Measurements from ENCODE around the gene CELSR2. TPM values are rescaled to one million over a fixed set of nuclear protein-coding genes. Genes with fewer than 3 reads are reported as not detected.

Gene CELSR2
- total and polyA plus RNA-seq, 2 experiments from 2014 or later, result 11.2 to 35.1 TPM

GRCh38 chr1:109259674-109260557 lies 10.6 kb downstream of the CELSR2 start:
- Histone ChIP-seq H3K27me3 (ENCODE audit: insufficient read depth) (no peaks in the 10 kb centered on the region), H3K79me2 (replicated peaks; ENCODE audit: insufficient read depth) (0 out of 2 replicates have a peak, but pooled peaks cover 11% of the 10 kb centered on the region), H3K4me2 (no peak overlapping the region), H2AFZ (no peak overlapping the region), H3K4me3 (no peak overlapping the region), H4K20me1 (replicated peaks; ENCODE audit: insufficient read depth) (no peaks in the 10 kb centered on the region; the same call in 1 of the 2 replicates), H3K4me1 (ENCODE audit: insufficient read depth) (peaks cover 8% of the 10 kb centered on the region), H3K27ac (ENCODE audit: low read depth) (no peak overlapping the region), H3K36me3 (ENCODE audit: insufficient read depth) (no peaks in the 10 kb centered on the region; the same call in 1 of the 2 replicates), H3K9me2 (ENCODE audit: insufficient read depth) (no peaks in the 10 kb centered on the region), H3F3A (replicated peaks; ENCODE audit: low read depth) (0 out of 2 replicates have a peak, but pooled peaks cover 5% of the 10 kb centered on the region)
- TF ChIP-seq EZH2 (IDR thresholded peaks at IDR 0.05; ENCODE audit: low read depth, unreplicated experiment) (no peak), NANOG (IDR thresholded peaks at IDR 0.05; ENCODE audit: borderline replicate concordance) (no peak), CREB1 (CRISPR knock-in tag; IDR thresholded peaks at IDR 0.05; ENCODE audit: low read depth) (no peak), STAT1 (IDR thresholded peaks at IDR 0.05; ENCODE audit: unreplicated experiment) (no peak), EZH2phosphoT487 (IDR thresholded peaks at IDR 0.05; ENCODE audit: unreplicated experiment) (no peak), ZNF114 (CRISPR knock-in tag; IDR thresholded peaks at IDR 0.05) (no peak), ZNF462 (CRISPR knock-in tag; IDR thresholded peaks at IDR 0.05) (no peak), POLR2AphosphoS5 (IDR thresholded peaks at IDR 0.05; ENCODE audit: low read depth) (no peak), ZNF331 (CRISPR knock-in tag; IDR thresholded peaks at IDR 0.05; ENCODE audit: low read depth) (no peak), JUNB (IDR thresholded peaks at IDR 0.05; ENCODE audit: unreplicated experiment) (no peak)
- TF ChIP-seq, protein P1, sequence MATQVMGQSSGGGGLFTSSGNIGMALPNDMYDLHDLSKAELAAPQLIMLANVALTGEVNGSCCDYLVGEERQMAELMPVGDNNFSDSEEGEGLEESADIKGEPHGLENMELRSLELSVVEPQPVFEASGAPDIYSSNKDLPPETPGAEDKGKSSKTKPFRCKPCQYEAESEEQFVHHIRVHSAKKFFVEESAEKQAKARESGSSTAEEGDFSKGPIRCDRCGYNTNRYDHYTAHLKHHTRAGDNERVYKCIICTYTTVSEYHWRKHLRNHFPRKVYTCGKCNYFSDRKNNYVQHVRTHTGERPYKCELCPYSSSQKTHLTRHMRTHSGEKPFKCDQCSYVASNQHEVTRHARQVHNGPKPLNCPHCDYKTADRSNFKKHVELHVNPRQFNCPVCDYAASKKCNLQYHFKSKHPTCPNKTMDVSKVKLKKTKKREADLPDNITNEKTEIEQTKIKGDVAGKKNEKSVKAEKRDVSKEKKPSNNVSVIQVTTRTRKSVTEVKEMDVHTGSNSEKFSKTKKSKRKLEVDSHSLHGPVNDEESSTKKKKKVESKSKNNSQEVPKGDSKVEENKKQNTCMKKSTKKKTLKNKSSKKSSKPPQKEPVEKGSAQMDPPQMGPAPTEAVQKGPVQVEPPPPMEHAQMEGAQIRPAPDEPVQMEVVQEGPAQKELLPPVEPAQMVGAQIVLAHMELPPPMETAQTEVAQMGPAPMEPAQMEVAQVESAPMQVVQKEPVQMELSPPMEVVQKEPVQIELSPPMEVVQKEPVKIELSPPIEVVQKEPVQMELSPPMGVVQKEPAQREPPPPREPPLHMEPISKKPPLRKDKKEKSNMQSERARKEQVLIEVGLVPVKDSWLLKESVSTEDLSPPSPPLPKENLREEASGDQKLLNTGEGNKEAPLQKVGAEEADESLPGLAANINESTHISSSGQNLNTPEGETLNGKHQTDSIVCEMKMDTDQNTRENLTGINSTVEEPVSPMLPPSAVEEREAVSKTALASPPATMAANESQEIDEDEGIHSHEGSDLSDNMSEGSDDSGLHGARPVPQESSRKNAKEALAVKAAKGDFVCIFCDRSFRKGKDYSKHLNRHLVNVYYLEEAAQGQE (IDR thresholded peaks at IDR 0.05; ENCODE audit: unreplicated experiment), result no peak
- TF ChIP-seq, protein P2, sequence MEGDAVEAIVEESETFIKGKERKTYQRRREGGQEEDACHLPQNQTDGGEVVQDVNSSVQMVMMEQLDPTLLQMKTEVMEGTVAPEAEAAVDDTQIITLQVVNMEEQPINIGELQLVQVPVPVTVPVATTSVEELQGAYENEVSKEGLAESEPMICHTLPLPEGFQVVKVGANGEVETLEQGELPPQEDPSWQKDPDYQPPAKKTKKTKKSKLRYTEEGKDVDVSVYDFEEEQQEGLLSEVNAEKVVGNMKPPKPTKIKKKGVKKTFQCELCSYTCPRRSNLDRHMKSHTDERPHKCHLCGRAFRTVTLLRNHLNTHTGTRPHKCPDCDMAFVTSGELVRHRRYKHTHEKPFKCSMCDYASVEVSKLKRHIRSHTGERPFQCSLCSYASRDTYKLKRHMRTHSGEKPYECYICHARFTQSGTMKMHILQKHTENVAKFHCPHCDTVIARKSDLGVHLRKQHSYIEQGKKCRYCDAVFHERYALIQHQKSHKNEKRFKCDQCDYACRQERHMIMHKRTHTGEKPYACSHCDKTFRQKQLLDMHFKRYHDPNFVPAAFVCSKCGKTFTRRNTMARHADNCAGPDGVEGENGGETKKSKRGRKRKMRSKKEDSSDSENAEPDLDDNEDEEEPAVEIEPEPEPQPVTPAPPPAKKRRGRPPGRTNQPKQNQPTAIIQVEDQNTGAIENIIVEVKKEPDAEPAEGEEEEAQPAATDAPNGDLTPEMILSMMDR (conservative IDR thresholded peaks at IDR 0.05; ENCODE audit: low read depth in 2 of 2), result no peak
- TF ChIP-seq, protein P3, sequence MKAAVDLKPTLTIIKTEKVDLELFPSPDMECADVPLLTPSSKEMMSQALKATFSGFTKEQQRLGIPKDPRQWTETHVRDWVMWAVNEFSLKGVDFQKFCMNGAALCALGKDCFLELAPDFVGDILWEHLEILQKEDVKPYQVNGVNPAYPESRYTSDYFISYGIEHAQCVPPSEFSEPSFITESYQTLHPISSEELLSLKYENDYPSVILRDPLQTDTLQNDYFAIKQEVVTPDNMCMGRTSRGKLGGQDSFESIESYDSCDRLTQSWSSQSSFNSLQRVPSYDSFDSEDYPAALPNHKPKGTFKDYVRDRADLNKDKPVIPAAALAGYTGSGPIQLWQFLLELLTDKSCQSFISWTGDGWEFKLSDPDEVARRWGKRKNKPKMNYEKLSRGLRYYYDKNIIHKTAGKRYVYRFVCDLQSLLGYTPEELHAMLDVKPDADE (IDR thresholded peaks at IDR 0.05), result no peak
- no peak for DNase-seq (ENCODE audit: low spot score)
- Mint-ChIP-seq H3K36me3 (ENCODE audit: low read depth) (peaks cover 3% of the 10 kb centered on the region; the same call in 2 of the 3 replicates), H3K9me3 (no peaks in the 10 kb centered on the region; the same call in 1 of the 3 replicates), H3K27ac (peak overlapping the region; percentile 88), H3K27me3 (ENCODE audit: insufficient read depth, low read depth, poor library complexity) (peaks cover 11% of the 10 kb centered on the region), H3K4me1 (peaks cover 30% of the 10 kb centered on the region), H3K4me3 (no peak overlapping the region)
- ATAC-seq, result peak; percentile 5
